ENCODE results near the gene EMSY.

Gene EMSY

GRCh38 chr11:76491644-76492043, 46.8 kb downstream of the EMSY start:
- Histone ChIP-seq H3K4me3 (IDR thresholded peaks at IDR 0.05; ENCODE audit: insufficient read depth, low read depth, low read length) (no peak overlapping the region), H3K4me1 (ENCODE audit: low read depth, poor library complexity, severe bottlenecking) (no peaks in the 10 kb centered on the region)
- no peak for TF ChIP-seq CTCF (conservative IDR thresholded peaks at IDR 0.05; ENCODE audit: low read depth, low read length)

GRCh38 chr11:76493040-76493439, 48.2 kb downstream of the EMSY start:
- no peak overlapping the region for H3K27ac ChIP-seq
- H3K79me2 ChIP-seq (ENCODE audit: insufficient read depth, low read depth) = no peaks in the 10 kb centered on the region
- H3K27me3 ChIP-seq (ENCODE audit: insufficient read depth, low read depth) = no peaks in the 10 kb centered on the region
- no peak overlapping the region for H3K4me3 ChIP-seq (IDR thresholded peaks at IDR 0.05; ENCODE audit: insufficient read depth, low read depth, low read length)
- no peaks in the 10 kb centered on the region for H3K4me1 ChIP-seq (ENCODE audit: low read depth, poor library complexity, severe bottlenecking)
- TF ChIP-seq CTCF (conservative IDR thresholded peaks at IDR 0.05; ENCODE audit: low read depth, low read length) = no peak
- no peak overlapping the region for H3K9ac ChIP-seq
- H4K20me1 ChIP-seq (ENCODE audit: insufficient read depth) = no peaks in the 10 kb centered on the region
- H3K36me3 ChIP-seq (ENCODE audit: insufficient read depth) = no peaks in the 10 kb centered on the region
- no peak overlapping the region for H2AFZ ChIP-seq (ENCODE audit: low read depth)
- no peak overlapping the region for H3K4me2 ChIP-seq

More at GRCh38 chr11:76491644-76492043, 46.8 kb downstream of the EMSY start:
- H3K79me2 ChIP-seq (ENCODE audit: insufficient read depth, low read depth) = no peaks in the 10 kb centered on the region
- no peak overlapping the region for H3K9ac ChIP-seq
- no peak overlapping the region for H3K4me2 ChIP-seq
- H4K20me1 ChIP-seq (ENCODE audit: insufficient read depth) = no peaks in the 10 kb centered on the region
- no peak overlapping the region for H3K27ac ChIP-seq
- H2AFZ ChIP-seq (ENCODE audit: low read depth) = no peak overlapping the region
- H3K36me3 ChIP-seq (ENCODE audit: insufficient read depth) = no peaks in the 10 kb centered on the region
- H3K27me3 ChIP-seq (ENCODE audit: insufficient read depth, low read depth) = no peaks in the 10 kb centered on the region

- H2AFZ ChIP-seq (ENCODE audit: low read depth) = no peak overlapping the region
- H3K4me2 ChIP-seq = no peak overlapping the region
- no peaks in the 10 kb centered on the region for H3K36me3 ChIP-seq (ENCODE audit: insufficient read depth)
- no peak for TF ChIP-seq CTCF (conservative IDR thresholded peaks at IDR 0.05; ENCODE audit: low read depth, low read length)
- H3K4me1 ChIP-seq (ENCODE audit: low read depth, poor library complexity, severe bottlenecking) = no peaks in the 10 kb centered on the region
- H3K27me3 ChIP-seq (ENCODE audit: insufficient read depth, low read depth) = no peaks in the 10 kb centered on the region
- no peak overlapping the region for H3K9ac ChIP-seq
- no peaks in the 10 kb centered on the region for H3K79me2 ChIP-seq (ENCODE audit: insufficient read depth, low read depth)
- no peak overlapping the region for H3K27ac ChIP-seq
- H4K20me1 ChIP-seq (ENCODE audit: insufficient read depth) = no peaks in the 10 kb centered on the region
- H3K4me3 ChIP-seq (IDR thresholded peaks at IDR 0.05; ENCODE audit: insufficient read depth, low read depth, low read length) = no peak overlapping the region
Measured at GRCh38 chr11:76493626-76494539, 49.1 kb downstream of the EMSY start.

GRCh38 chr11:76495019-76495418, 50.2 kb downstream of the EMSY start:
- Histone ChIP-seq H3K4me2 (no peak overlapping the region), H3K79me2 (ENCODE audit: insufficient read depth, low read depth) (no peaks in the 10 kb centered on the region), H3K27me3 (ENCODE audit: insufficient read depth, low read depth) (no peaks in the 10 kb centered on the region), H3K9ac (no peak overlapping the region), H3K4me1 (ENCODE audit: low read depth, poor library complexity, severe bottlenecking) (no peaks in the 10 kb centered on the region), H4K20me1 (ENCODE audit: insufficient read depth) (no peaks in the 10 kb centered on the region), H3K36me3 (ENCODE audit: insufficient read depth) (no peaks in the 10 kb centered on the region), H3K4me3 (IDR thresholded peaks at IDR 0.05; ENCODE audit: insufficient read depth, low read depth, low read length) (no peak overlapping the region), H3K27ac (no peak overlapping the region), H2AFZ (ENCODE audit: low read depth) (no peak overlapping the region)
- TF ChIP-seq CTCF (conservative IDR thresholded peaks at IDR 0.05; ENCODE audit: low read depth, low read length) = no peak

Data from KMS-11 (cell line).